Testis (tissue), 3 donors: Measurements from ENCODE around the gene KAT2B. TPM values are rescaled to one million over a fixed set of nuclear protein-coding genes. Genes with fewer than 3 reads are reported as not detected.

Experiments
- DNase-seq: peaks from one replicate; pipeline ENCODE4 v3.0.0-alpha.2; 2019
- H3K27ac ChIP-seq, 2 donors: fragments of 200-600 bp; sonication (generic); one replicate each; pipeline ENCODE4 v1.5.1; 2019
- H3K27me3 ChIP-seq: fragments of 200-600 bp; sonication (generic); one replicate; pipeline ENCODE4 v1.5.1; 2019
- H3K36me3 ChIP-seq: fragments of 200-600 bp; sonication (generic); one replicate; pipeline ENCODE4 v1.5.1; 2017; ENCODE audit warnings: low read depth; ENCODE audit errors: missing control alignments
- H3K4me1 ChIP-seq: fragments of 200-600 bp; sonication (generic); one replicate; pipeline ENCODE4 v1.5.1; 2019
- H3K4me3 ChIP-seq, 2 donors: fragments of 200-600 bp; sonication (generic); one replicate each; pipeline ENCODE4 v1.5.1; 2017 to 2019
- H3K9me3 ChIP-seq: fragments of 200-600 bp; sonication (generic); one replicate; pipeline ENCODE4 v1.5.1; 2017
- CTCF ChIP-seq, 3 experiments: fragments of 450-650 bp in 2 of 3; fragments of 200-600 bp in 1 of 3; sonication (generic) in 1 of 3; IDR thresholded peaks; one replicate each; pipeline ENCODE4 v1.5.1; 2016 to 2019; ENCODE audit warnings: antibody characterized with exemption in 3 of 3, mild to moderate bottlenecking in 2 of 3, moderate library complexity in 1 of 3
- POLR2A ChIP-seq: fragments of 450-650 bp; IDR thresholded peaks from one replicate; pipeline ENCODE4 v1.6.1; 2017; ENCODE audit warnings: antibody characterized with exemption, mild to moderate bottlenecking, moderate library complexity
- WGBS, 2 donors: methylation state at CpG; one replicate each; pipeline ENCODE4 v1.1.5; 2018; 5-methylcytosine and 5-hydroxymethylcytosine counted together
- intact Hi-C: fragments of 100-400 bp; cut with DNase I; formaldehyde crosslinking; loops from one replicate; pipeline ENCODE4 v1.15.1; 2023; ENCODE audit warnings: low total_unique reads
- polyA plus RNA-seq: library from polyadenylated mRNA; stranded (reverse); fragments of 350-450 nt; fragmentation: Illumina TruSeq; extraction: RNeasy Lipid Tissue Mini Kit (QIAGEN cat#74804); gene quantifications from one replicate; pipeline ENCODE4 v1.2.3, GENCODE V29; 2014; ENCODE audit warnings: low read depth, low replicate concordance; ENCODE audit not compliant: insufficient read depth
- total RNA-seq, 2 donors: library from RNA; depleted of rRNA; stranded (reverse); fragments of >200 nt; gene quantifications; one replicate each; pipeline ENCODE4 v1.2.3, GENCODE V29; 2016

The KAT2B gene
- total and polyA plus RNA-seq, 3 donors from 2014 or later, result 5.3 to 9.9 (median 6.5) TPM

- DNase-seq, result no peak
- Histone ChIP-seq H3K9me3 (no peaks in the 10 kb centered on the region), H3K4me3 (no peak overlapping the region), H3K27me3 (no peaks in the 10 kb centered on the region), H3K27ac (peak overlapping the region in 1 of 2 donors; percentile 8), H3K36me3 (no peaks in the 10 kb centered on the region), H3K4me1 (peaks cover 16% of the 10 kb centered on the region)
- 41 to 55% methylated on average over 5 of the region's 5 CpGs for WGBS, 2 donors
- intact Hi-C loops, result no loop called here
- TF ChIP-seq POLR2A (no peak), CTCF (IDR thresholded peaks at IDR 0.05) (no peak)
These were observed 16.7 kb downstream of the KAT2B start for GRCh38 chr3:20056725-20057611.

DNA sequence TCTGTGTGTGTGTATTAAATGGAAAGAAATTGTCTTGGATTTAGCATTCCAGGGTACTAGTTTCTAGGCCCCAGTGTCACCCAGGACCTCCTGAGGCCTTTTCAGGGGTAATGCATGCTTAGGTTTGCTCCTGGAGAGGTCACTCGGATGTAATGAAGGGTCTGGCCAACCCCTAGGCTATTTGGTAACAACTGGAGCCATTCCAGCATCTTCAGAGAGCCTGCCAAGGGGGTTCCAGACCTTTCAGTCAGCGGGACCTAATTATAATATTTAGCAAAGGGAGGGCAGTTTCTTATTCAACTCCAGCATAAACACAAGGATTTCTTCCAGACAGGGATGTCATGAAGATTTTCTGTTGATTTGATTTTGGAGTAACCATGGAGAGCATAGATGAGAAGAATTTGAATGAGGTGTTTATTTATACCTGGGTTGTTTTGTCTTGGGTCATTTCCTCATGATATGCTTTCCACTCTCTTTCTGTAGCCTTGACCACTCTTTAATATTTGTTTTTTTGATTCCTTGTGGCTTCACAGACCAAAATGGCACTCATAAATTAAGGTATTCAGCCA is 17.4 kb downstream of the KAT2B start:
- Histone ChIP-seq H3K27me3 (no peaks in the 10 kb centered on the region), H3K4me1 (peaks cover 16% of the 10 kb centered on the region), H3K9me3 (no peaks in the 10 kb centered on the region), H3K27ac (no peak overlapping the region), H3K36me3 (no peaks in the 10 kb centered on the region), H3K4me3 (no peak overlapping the region)
- TF ChIP-seq CTCF (IDR thresholded peaks at IDR 0.05) (no peak), POLR2A (no peak)
- intact Hi-C loops, result no loop called here
- WGBS, 2 donors, result 69 to 92% methylated on average over 2 of the region's 2 CpGs
- no peak for DNase-seq

DNA sequence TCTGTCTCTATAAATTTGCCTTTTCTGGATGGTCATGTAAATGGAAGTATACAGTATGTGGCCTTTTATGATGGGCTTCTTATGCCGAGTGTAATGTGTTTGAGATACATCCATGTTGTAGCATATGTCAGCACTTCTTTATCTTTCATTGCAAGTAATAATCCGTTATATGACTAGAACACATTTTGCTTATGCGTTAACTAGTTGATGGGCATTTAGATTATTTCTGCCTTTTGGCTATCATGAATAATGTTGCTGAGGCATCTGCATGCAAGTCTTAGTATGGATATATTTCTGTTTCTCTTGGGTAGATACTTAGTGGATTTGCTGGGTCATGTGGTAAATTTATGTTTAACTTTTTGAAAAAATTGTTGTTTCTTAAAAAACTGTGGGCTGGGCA is 19.7 kb downstream of the KAT2B start:
- 89 to 97% methylated on average over 3 of the region's 3 CpGs for WGBS, 2 donors
- Histone ChIP-seq H3K4me1 (peaks cover 12% of the 10 kb centered on the region), H3K27ac (no peak overlapping the region), H3K9me3 (no peaks in the 10 kb centered on the region), H3K27me3 (no peaks in the 10 kb centered on the region), H3K4me3 (no peak overlapping the region), H3K36me3 (no peaks in the 10 kb centered on the region)
- intact Hi-C loops, result no loop called here
- TF ChIP-seq POLR2A, result no peak
- TF ChIP-seq CTCF (IDR thresholded peaks at IDR 0.05), result no peak
- no peak for DNase-seq

DNA sequence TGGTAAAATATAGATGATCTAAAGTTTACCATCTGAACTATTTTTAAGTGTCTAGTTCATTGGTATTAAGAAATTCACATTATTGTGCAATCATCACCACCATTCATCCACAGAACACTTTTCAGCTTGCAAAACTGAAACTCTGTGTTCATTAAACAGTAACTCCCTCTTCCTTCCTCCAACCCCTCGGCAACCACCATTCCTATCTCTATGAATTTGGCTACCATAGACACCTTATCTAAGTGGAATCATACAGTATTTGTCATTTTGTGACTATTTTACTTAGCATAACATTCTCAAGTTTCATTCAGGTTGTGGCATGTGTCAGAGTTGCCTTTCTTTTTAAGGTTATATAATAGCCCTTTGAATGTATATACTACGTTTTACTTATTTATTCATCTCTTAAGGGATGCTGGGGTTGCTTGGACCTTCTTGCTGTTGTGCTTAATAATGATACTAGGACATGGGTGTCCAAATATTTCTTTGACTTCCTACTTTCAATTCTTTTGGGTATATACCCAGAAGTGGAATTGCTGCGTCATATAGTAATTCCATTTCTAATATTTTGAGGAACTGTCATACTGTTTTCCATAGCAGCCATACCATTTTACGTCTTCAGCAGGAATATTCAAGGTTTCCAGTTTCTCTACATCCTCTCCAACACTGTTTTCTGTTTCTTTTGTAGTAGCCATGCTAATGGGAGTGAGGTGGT is 20.9 kb downstream of the KAT2B start:
- H3K9me3 ChIP-seq, result no peaks in the 10 kb centered on the region
- TF ChIP-seq POLR2A, result no peak
- no peak overlapping the region for H3K27ac ChIP-seq
- intact Hi-C loops, result no loop called here
- no peak overlapping the region for H3K4me3 ChIP-seq
- DNase-seq, result no peak
- H3K27me3 ChIP-seq, result no peaks in the 10 kb centered on the region
- no peaks in the 10 kb centered on the region for H3K36me3 ChIP-seq
- H3K4me1 ChIP-seq, result peaks cover 7% of the 10 kb centered on the region
- WGBS, 2 donors, result 74% methylated on average over 4 of the region's 4 CpGs

DNA sequence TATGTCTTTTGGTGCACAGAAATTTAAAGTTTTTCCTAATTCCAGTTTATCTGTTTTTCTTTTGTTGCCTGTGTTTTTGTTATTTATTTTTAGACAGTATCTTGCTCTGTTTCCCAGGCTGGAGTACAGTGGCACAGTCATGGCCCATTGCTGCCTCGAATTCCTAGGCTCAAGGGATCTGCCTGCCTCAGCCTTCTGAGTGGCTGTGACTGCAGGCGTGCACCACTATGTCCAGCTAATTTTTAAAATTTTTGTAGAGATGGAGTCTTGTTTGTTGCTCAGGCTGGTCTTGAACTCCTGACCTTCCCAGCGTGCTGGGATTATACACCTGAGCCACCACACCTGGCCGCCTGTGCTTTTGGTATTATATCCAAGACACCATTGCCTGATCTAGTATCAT is 22.8 kb downstream of the KAT2B start:
- DNase-seq, result no peak
- intact Hi-C loops, result no loop called here
- no peak overlapping the region for H3K4me3 ChIP-seq
- H3K36me3 ChIP-seq, result no peaks in the 10 kb centered on the region
- TF ChIP-seq CTCF (IDR thresholded peaks at IDR 0.05) (no peak), POLR2A (no peak)
- 76 to 92% methylated on average over 4 of the region's 4 CpGs for WGBS, 2 donors
- no peaks in the 10 kb centered on the region for H3K27me3 ChIP-seq
- H3K4me1 ChIP-seq, result peaks cover 7% of the 10 kb centered on the region
- no peaks in the 10 kb centered on the region for H3K9me3 ChIP-seq
- no peak overlapping the region for H3K27ac ChIP-seq
